HEK293 (cell line): Measurements from ENCODE around the gene TASOR2.

Experiments
- BCL11B ChIP-seq: fragments of 450-650 bp; formaldehyde crosslinking; IDR thresholded peaks from 2 replicates; pipeline ENCODE4 v1.5.1; 2016; ENCODE audit warnings: low read depth, missing biosample characterization, missing genetic modification characterization
- GLI4 ChIP-seq: fragments of 450-650 bp; formaldehyde crosslinking; IDR thresholded peaks from 2 replicates; pipeline ENCODE4 v1.5.1; 2016; ENCODE audit warnings: missing biosample characterization, missing genetic modification characterization
- MZF1 ChIP-seq: fragments of 450-650 bp; formaldehyde crosslinking; IDR thresholded peaks from 2 replicates; pipeline ENCODE4 v1.5.1; 2017; ENCODE audit warnings: missing biosample characterization, missing genetic modification characterization, borderline replicate concordance
- OSR2 ChIP-seq: fragments of 450-650 bp; formaldehyde crosslinking; IDR thresholded peaks from 2 replicates; pipeline ENCODE4 v1.5.1; 2016; ENCODE audit warnings: missing biosample characterization, missing genetic modification characterization
- REPIN1 ChIP-seq: fragments of 450-650 bp; formaldehyde crosslinking; IDR thresholded peaks from 2 replicates; pipeline ENCODE4 v1.5.1; 2017; ENCODE audit warnings: missing biosample characterization, missing genetic modification characterization, low read depth
- SCRT2 ChIP-seq: fragments of 450-650 bp; formaldehyde crosslinking; IDR thresholded peaks from 2 replicates; pipeline ENCODE4 v1.5.1; 2016; ENCODE audit warnings: missing biosample characterization, missing genetic modification characterization
- ZBTB17 ChIP-seq: fragments of 450-650 bp; formaldehyde crosslinking; IDR thresholded peaks from 2 replicates; pipeline ENCODE4 v1.5.1; 2016; ENCODE audit warnings: missing biosample characterization, missing genetic modification characterization
- ZBTB20 ChIP-seq: fragments of 450-650 bp; formaldehyde crosslinking; IDR thresholded peaks from 2 replicates; pipeline ENCODE4 v1.5.1; 2016; ENCODE audit warnings: missing biosample characterization, missing genetic modification characterization
- ZNF140 ChIP-seq: fragments of 450-650 bp; formaldehyde crosslinking; IDR thresholded peaks from 2 replicates; pipeline ENCODE4 v1.5.1; 2016; ENCODE audit warnings: missing biosample characterization, missing genetic modification characterization
- ZNF174 ChIP-seq: fragments of 450-650 bp; formaldehyde crosslinking; IDR thresholded peaks from 2 replicates; pipeline ENCODE4 v1.5.0; 2017; ENCODE audit warnings: missing biosample characterization, mild to moderate bottlenecking, missing genetic modification characterization
- ZNF292 ChIP-seq: fragments of 450-650 bp; formaldehyde crosslinking; IDR thresholded peaks from 2 replicates; pipeline ENCODE4 v1.5.1; 2016; ENCODE audit warnings: low read depth, missing biosample characterization, missing genetic modification characterization, borderline replicate concordance
- ZNF324 ChIP-seq: fragments of 450-650 bp; formaldehyde crosslinking; IDR thresholded peaks from 2 replicates; pipeline ENCODE4 v1.5.1; 2016; ENCODE audit warnings: missing biosample characterization, missing genetic modification characterization
- ZNF335 ChIP-seq: fragments of 450-650 bp; formaldehyde crosslinking; conservative IDR thresholded peaks from 2 replicates; pipeline ENCODE4 v1.5.1; 2016; ENCODE audit warnings: missing biosample characterization, missing genetic modification characterization
- ZNF341 ChIP-seq: fragments of 450-650 bp; formaldehyde crosslinking; IDR thresholded peaks from 2 replicates; pipeline ENCODE4; 2016; ENCODE audit warnings: low read depth, missing biosample characterization, missing genetic modification characterization
- ZNF394 ChIP-seq: fragments of 450-650 bp; formaldehyde crosslinking; IDR thresholded peaks from 2 replicates; pipeline ENCODE4 v1.5.1; 2016; ENCODE audit warnings: missing biosample characterization, missing genetic modification characterization, mild to moderate bottlenecking, moderate library complexity, borderline replicate concordance
- ZNF518A ChIP-seq: fragments of 450-650 bp; formaldehyde crosslinking; conservative IDR thresholded peaks from 2 replicates; pipeline ENCODE4 v1.5.1; 2016; ENCODE audit warnings: low read depth, missing biosample characterization, missing genetic modification characterization
- ZNF610 ChIP-seq: fragments of 450-650 bp; formaldehyde crosslinking; IDR thresholded peaks from 2 replicates; pipeline ENCODE4 v1.5.1; 2016; ENCODE audit warnings: missing biosample characterization, missing genetic modification characterization, borderline replicate concordance
- ZNF654 ChIP-seq: fragments of 450-650 bp; formaldehyde crosslinking; IDR thresholded peaks from 2 replicates; pipeline ENCODE4 v1.5.1; 2016; ENCODE audit warnings: low read depth, missing biosample characterization, missing genetic modification characterization
- ZNF658 ChIP-seq: fragments of 450-650 bp; formaldehyde crosslinking; IDR thresholded peaks from 2 replicates; pipeline ENCODE4; 2016; ENCODE audit warnings: missing biosample characterization, missing genetic modification characterization
- ZNF707 ChIP-seq: fragments of 450-650 bp; formaldehyde crosslinking; IDR thresholded peaks from 2 replicates; pipeline ENCODE4 v1.5.1; 2016; ENCODE audit warnings: missing biosample characterization, missing genetic modification characterization
- ZNF747 ChIP-seq: fragments of 450-650 bp; formaldehyde crosslinking; IDR thresholded peaks from 2 replicates; pipeline ENCODE4 v1.5.1; 2016; ENCODE audit warnings: missing biosample characterization, missing genetic modification characterization
- ZNF776 ChIP-seq: fragments of 450-650 bp; formaldehyde crosslinking; IDR thresholded peaks from 2 replicates; pipeline ENCODE4 v1.5.0; 2017; ENCODE audit warnings: missing biosample characterization, missing genetic modification characterization, borderline replicate concordance
- ZSCAN16 ChIP-seq: fragments of 450-650 bp; formaldehyde crosslinking; IDR thresholded peaks from 2 replicates; pipeline ENCODE4 v1.5.1; 2016; ENCODE audit warnings: missing biosample characterization, missing genetic modification characterization
- ZSCAN5A ChIP-seq: fragments of 450-650 bp; formaldehyde crosslinking; IDR thresholded peaks from 2 replicates; pipeline ENCODE4 v1.5.1; 2016; ENCODE audit warnings: missing biosample characterization, missing genetic modification characterization
- TF ChIP-seq, protein P1 (sequence below): fragments of 450-650 bp; formaldehyde crosslinking; IDR thresholded peaks from 2 replicates; pipeline ENCODE4 v1.5.1; 2016; ENCODE audit warnings: missing biosample characterization, missing genetic modification characterization
- TF ChIP-seq, protein P2 (sequence below): fragments of 450-650 bp; formaldehyde crosslinking; IDR thresholded peaks from 2 replicates; pipeline ENCODE4 v1.5.1; 2016; ENCODE audit warnings: missing biosample characterization, missing genetic modification characterization
- TF ChIP-seq, protein P3 (sequence below): fragments of 450-650 bp; IDR thresholded peaks from 2 replicates; pipeline ENCODE4 v1.5.1; 2018; ENCODE audit warnings: missing biosample characterization, missing genetic modification characterization

TASOR2 gene

GRCh38 chr10:5666008-5666840 is 18.4 kb upstream of the TASOR2 start, which contains the start of gene ASB13 (continued):
- TF ChIP-seq, protein P1, sequence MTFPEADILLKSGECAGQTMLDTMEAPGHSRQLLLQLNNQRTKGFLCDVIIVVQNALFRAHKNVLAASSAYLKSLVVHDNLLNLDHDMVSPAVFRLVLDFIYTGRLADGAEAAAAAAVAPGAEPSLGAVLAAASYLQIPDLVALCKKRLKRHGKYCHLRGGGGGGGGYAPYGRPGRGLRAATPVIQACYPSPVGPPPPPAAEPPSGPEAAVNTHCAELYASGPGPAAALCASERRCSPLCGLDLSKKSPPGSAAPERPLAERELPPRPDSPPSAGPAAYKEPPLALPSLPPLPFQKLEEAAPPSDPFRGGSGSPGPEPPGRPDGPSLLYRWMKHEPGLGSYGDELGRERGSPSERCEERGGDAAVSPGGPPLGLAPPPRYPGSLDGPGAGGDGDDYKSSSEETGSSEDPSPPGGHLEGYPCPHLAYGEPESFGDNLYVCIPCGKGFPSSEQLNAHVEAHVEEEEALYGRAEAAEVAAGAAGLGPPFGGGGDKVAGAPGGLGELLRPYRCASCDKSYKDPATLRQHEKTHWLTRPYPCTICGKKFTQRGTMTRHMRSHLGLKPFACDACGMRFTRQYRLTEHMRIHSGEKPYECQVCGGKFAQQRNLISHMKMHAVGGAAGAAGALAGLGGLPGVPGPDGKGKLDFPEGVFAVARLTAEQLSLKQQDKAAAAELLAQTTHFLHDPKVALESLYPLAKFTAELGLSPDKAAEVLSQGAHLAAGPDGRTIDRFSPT (tag by site-specific recombination) = 0 out of 2 replicates have a peak, but pooled peaks have one; percentile 49
- TF ChIP-seq ZSCAN16 (tag by site-specific recombination) (no peak), ZSCAN5A (peak; percentile 51; the same call in 1 of the 2 replicates), ZNF341 (tag by site-specific recombination) (peak; percentile 66), ZNF747 (tag by site-specific recombination) (no peak), ZNF324 (tag by site-specific recombination) (peak; percentile 64; the same call in 1 of the 2 replicates), ZNF140 (tag by site-specific recombination) (no peak), ZNF174 (no peak), SCRT2 (tag by site-specific recombination) (no peak), ZNF610 (no peak), ZNF518A (tag by site-specific recombination) (no peak), GLI4 (tag by site-specific recombination) (no peak), OSR2 (tag by site-specific recombination) (no peak), ZNF394 (no peak), ZNF292 (no peak), ZNF658 (tag by site-specific recombination) (no peak), ZBTB20 (tag by site-specific recombination) (peak; percentile 63; the same call in 1 of the 2 replicates), ZBTB17 (tag by site-specific recombination) (0 out of 2 replicates have a peak, but pooled peaks have one; percentile 2), BCL11B (peak; percentile 39; the same call in 1 of the 2 replicates), ZNF335 (tag by site-specific recombination) (peak; percentile 93), ZNF707 (no peak), ZNF776 (tag by site-specific recombination) (no peak), MZF1 (tag by site-specific recombination) (no peak), REPIN1 (tag by site-specific recombination) (no peak), ZNF654 (tag by site-specific recombination) (no peak)
- TF ChIP-seq, protein P2, sequence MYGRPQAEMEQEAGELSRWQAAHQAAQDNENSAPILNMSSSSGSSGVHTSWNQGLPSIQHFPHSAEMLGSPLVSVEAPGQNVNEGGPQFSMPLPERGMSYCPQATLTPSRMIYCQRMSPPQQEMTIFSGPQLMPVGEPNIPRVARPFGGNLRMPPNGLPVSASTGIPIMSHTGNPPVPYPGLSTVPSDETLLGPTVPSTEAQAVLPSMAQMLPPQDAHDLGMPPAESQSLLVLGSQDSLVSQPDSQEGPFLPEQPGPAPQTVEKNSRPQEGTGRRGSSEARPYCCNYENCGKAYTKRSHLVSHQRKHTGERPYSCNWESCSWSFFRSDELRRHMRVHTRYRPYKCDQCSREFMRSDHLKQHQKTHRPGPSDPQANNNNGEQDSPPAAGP (tag by site-specific recombination) = 0 out of 2 replicates have a peak, but pooled peaks have one; percentile 43
- TF ChIP-seq, protein P3, sequence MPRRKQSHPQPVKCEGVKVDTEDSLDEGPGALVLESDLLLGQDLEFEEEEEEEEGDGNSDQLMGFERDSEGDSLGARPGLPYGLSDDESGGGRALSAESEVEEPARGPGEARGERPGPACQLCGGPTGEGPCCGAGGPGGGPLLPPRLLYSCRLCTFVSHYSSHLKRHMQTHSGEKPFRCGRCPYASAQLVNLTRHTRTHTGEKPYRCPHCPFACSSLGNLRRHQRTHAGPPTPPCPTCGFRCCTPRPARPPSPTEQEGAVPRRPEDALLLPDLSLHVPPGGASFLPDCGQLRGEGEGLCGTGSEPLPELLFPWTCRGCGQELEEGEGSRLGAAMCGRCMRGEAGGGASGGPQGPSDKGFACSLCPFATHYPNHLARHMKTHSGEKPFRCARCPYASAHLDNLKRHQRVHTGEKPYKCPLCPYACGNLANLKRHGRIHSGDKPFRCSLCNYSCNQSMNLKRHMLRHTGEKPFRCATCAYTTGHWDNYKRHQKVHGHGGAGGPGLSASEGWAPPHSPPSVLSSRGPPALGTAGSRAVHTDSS (tag by site-specific recombination) = no peak
